H1 (cell line): ENCODE results near the gene MGAT5. TPM values are rescaled to one million over a fixed set of nuclear protein-coding genes. Genes with fewer than 3 reads are reported as not detected.

ENCODE experiments used
- CBX5 ChIP-seq: fragments of 300-800, 300-1000 bp; sonication (generic); IDR thresholded peaks from 2 replicates; pipeline ENCODE4 v1.7.1; 2016; ENCODE audit warnings: antibody characterized with exemption, low read length, low read depth
- FOSL1 ChIP-seq: IDR thresholded peaks from 2 replicates; pipeline ENCODE4 v1.6.1; 2011; ENCODE audit warnings: mild to moderate bottlenecking, low read depth, low read length, moderate library complexity; ENCODE audit not compliant: insufficient read depth
- KDM1A ChIP-seq: fragments of 200-600, 300-600 bp; sonication (generic); IDR thresholded peaks from 2 replicates; pipeline ENCODE4 v1.7.1; 2016; ENCODE audit warnings: mild to moderate bottlenecking, low read length, borderline replicate concordance
- RNF2 ChIP-seq: fragments of 200-900, 300-1000 bp; sonication (generic); IDR thresholded peaks from 2 replicates; pipeline ENCODE4 v1.7.1; 2016; ENCODE audit warnings: borderline replicate concordance, low read depth, mild to moderate bottlenecking, antibody characterized with exemption, low read length; ENCODE audit not compliant: poor library complexity, severe bottlenecking; ENCODE audit errors: missing control alignments
- ZNF274 ChIP-seq: IDR thresholded peaks from 2 replicates; pipeline ENCODE4 v1.7.0; 2012; ENCODE audit warnings: low read length, borderline replicate concordance; ENCODE audit errors: extremely low read depth
- polyA plus RNA-seq, 7 experiments: library from polyadenylated mRNA; depleted of rRNA in 3 of 7; stranded (reverse) in 5 of 7; unstranded in 2 of 7; fragments of >200 nt in 5 of 7; fragments of 200-250 nt in 2 of 7; gene quantifications; 1 replicate in 5 of 7; 2 replicates in 1 of 7; 4 replicates in 1 of 7; pipeline versions ENCODE4 v1.2.1 to v1.2.3, GENCODE V29; 2011 to 2013; ENCODE audit warnings: missing spikeins in 2 of 7, mixed read lengths in 2 of 7
- total RNA-seq: library from RNA; stranded (reverse); fragmentation: NEBNext Ultra II Directional; extraction: Animal tissue kit (Norgen Biotek cat#: 25700); gene quantifications from 2 replicates; pipeline ENCODE4 v1.2.1, GENCODE V29; 2021
- TF ChIP-seq, protein P1 (sequence below): fragments of 300-600 bp; sonication (generic); IDR thresholded peaks from 2 replicates; pipeline ENCODE4 v1.7.1; 2012; ENCODE audit warnings: low read length, moderate library complexity, mild to moderate bottlenecking, inconsistent platforms; ENCODE audit not compliant: insufficient replicate concordance
- TF ChIP-seq, protein P2 (sequence below), 3 experiments: IDR thresholded peaks; 1 replicate in 2 of 3; 2 replicates in 1 of 3; pipeline versions ENCODE4 v1.5.1 to v1.6.1; 2011; ENCODE audit warnings: low read length in 3 of 3, mild to moderate bottlenecking in 3 of 3, inconsistent platforms in 2 of 3, low read depth in 1 of 3, moderate library complexity in 1 of 3; ENCODE audit not compliant: insufficient read depth in 1 of 3; ENCODE audit errors: control extremely low read depth in 1 of 3

The MGAT5 gene
- total and polyA plus RNA-seq, 2 of the 8 experiments (the other 6 are each of a cell fraction or from before 2014, with no cell fraction given) = 11.2 to 49.2 TPM

DNA sequence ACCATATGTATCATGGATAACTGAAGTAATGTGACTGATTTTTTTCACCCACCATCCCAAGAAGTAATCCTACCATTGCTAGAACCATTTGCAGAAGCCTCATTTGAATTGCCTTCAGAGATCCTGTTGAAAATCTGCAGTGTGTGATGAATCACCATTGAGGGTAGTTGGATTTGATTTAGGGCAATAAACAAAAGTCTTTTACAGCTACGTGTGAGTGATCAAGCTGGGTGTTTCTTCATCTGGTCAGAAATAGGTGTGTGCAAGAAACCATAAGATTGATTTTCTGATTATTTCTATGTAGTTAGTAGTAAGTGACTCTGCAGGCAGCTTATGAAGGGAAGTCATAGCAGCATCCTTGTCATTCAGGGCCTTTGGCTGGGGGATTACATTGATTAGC, 159.6 kb downstream of the MGAT5 start (continued):
- TF ChIP-seq, protein P1, sequence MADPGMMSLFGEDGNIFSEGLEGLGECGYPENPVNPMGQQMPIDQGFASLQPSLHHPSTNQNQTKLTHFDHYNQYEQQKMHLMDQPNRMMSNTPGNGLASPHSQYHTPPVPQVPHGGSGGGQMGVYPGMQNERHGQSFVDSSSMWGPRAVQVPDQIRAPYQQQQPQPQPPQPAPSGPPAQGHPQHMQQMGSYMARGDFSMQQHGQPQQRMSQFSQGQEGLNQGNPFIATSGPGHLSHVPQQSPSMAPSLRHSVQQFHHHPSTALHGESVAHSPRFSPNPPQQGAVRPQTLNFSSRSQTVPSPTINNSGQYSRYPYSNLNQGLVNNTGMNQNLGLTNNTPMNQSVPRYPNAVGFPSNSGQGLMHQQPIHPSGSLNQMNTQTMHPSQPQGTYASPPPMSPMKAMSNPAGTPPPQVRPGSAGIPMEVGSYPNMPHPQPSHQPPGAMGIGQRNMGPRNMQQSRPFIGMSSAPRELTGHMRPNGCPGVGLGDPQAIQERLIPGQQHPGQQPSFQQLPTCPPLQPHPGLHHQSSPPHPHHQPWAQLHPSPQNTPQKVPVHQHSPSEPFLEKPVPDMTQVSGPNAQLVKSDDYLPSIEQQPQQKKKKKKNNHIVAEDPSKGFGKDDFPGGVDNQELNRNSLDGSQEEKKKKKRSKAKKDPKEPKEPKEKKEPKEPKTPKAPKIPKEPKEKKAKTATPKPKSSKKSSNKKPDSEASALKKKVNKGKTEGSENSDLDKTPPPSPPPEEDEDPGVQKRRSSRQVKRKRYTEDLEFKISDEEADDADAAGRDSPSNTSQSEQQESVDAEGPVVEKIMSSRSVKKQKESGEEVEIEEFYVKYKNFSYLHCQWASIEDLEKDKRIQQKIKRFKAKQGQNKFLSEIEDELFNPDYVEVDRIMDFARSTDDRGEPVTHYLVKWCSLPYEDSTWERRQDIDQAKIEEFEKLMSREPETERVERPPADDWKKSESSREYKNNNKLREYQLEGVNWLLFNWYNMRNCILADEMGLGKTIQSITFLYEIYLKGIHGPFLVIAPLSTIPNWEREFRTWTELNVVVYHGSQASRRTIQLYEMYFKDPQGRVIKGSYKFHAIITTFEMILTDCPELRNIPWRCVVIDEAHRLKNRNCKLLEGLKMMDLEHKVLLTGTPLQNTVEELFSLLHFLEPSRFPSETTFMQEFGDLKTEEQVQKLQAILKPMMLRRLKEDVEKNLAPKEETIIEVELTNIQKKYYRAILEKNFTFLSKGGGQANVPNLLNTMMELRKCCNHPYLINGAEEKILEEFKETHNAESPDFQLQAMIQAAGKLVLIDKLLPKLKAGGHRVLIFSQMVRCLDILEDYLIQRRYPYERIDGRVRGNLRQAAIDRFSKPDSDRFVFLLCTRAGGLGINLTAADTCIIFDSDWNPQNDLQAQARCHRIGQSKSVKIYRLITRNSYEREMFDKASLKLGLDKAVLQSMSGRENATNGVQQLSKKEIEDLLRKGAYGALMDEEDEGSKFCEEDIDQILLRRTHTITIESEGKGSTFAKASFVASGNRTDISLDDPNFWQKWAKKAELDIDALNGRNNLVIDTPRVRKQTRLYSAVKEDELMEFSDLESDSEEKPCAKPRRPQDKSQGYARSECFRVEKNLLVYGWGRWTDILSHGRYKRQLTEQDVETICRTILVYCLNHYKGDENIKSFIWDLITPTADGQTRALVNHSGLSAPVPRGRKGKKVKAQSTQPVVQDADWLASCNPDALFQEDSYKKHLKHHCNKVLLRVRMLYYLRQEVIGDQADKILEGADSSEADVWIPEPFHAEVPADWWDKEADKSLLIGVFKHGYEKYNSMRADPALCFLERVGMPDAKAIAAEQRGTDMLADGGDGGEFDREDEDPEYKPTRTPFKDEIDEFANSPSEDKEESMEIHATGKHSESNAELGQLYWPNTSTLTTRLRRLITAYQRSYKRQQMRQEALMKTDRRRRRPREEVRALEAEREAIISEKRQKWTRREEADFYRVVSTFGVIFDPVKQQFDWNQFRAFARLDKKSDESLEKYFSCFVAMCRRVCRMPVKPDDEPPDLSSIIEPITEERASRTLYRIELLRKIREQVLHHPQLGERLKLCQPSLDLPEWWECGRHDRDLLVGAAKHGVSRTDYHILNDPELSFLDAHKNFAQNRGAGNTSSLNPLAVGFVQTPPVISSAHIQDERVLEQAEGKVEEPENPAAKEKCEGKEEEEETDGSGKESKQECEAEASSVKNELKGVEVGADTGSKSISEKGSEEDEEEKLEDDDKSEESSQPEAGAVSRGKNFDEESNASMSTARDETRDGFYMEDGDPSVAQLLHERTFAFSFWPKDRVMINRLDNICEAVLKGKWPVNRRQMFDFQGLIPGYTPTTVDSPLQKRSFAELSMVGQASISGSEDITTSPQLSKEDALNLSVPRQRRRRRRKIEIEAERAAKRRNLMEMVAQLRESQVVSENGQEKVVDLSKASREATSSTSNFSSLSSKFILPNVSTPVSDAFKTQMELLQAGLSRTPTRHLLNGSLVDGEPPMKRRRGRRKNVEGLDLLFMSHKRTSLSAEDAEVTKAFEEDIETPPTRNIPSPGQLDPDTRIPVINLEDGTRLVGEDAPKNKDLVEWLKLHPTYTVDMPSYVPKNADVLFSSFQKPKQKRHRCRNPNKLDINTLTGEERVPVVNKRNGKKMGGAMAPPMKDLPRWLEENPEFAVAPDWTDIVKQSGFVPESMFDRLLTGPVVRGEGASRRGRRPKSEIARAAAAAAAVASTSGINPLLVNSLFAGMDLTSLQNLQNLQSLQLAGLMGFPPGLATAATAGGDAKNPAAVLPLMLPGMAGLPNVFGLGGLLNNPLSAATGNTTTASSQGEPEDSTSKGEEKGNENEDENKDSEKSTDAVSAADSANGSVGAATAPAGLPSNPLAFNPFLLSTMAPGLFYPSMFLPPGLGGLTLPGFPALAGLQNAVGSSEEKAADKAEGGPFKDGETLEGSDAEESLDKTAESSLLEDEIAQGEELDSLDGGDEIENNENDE = no peak
- no peak for TF ChIP-seq FOSL1
- no peak for TF ChIP-seq RNF2
- no peak for TF ChIP-seq KDM1A
- TF ChIP-seq ZNF274 = no peak
- TF ChIP-seq, protein P2, sequence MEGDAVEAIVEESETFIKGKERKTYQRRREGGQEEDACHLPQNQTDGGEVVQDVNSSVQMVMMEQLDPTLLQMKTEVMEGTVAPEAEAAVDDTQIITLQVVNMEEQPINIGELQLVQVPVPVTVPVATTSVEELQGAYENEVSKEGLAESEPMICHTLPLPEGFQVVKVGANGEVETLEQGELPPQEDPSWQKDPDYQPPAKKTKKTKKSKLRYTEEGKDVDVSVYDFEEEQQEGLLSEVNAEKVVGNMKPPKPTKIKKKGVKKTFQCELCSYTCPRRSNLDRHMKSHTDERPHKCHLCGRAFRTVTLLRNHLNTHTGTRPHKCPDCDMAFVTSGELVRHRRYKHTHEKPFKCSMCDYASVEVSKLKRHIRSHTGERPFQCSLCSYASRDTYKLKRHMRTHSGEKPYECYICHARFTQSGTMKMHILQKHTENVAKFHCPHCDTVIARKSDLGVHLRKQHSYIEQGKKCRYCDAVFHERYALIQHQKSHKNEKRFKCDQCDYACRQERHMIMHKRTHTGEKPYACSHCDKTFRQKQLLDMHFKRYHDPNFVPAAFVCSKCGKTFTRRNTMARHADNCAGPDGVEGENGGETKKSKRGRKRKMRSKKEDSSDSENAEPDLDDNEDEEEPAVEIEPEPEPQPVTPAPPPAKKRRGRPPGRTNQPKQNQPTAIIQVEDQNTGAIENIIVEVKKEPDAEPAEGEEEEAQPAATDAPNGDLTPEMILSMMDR (IDR thresholded peaks at IDR 0.05; ENCODE audit: control extremely low read depth in 1 of 3, insufficient read depth in 1 of 3, low read depth in 1 of 3, low read length in 3 of 3) = no peak
- no peak for TF ChIP-seq CBX5
